Measurements from ENCODE around the gene SETDB1.

GRCh38 chr1:150971583-150972416 is 45.6 kb downstream of the SETDB1 start:
- TF ChIP-seq POLR2AphosphoS5 (IDR thresholded peaks at IDR 0.05; ENCODE audit: low read depth, low read length) (no peak), TAF1 (IDR thresholded peaks at IDR 0.05; ENCODE audit: low read depth, low read length) (no peak), POLR2A (IDR thresholded peaks at IDR 0.05; ENCODE audit: low read depth, low read length) (no peak), SPI1 (IDR thresholded peaks at IDR 0.05; ENCODE audit: low read depth, low read length) (no peak)

All from GM12891 (cell line).